ENCODE results near the gene DOCK9. TPM values are rescaled to one million over a fixed set of nuclear protein-coding genes. Genes with fewer than 3 reads are reported as not detected.
A peak's percentile ranks its signal among the peaks of the same experiment; 100 is the strongest.

The DOCK9 gene
- total RNA-seq, 1 experiment from 2014 or later = 31.7 TPM

DNA sequence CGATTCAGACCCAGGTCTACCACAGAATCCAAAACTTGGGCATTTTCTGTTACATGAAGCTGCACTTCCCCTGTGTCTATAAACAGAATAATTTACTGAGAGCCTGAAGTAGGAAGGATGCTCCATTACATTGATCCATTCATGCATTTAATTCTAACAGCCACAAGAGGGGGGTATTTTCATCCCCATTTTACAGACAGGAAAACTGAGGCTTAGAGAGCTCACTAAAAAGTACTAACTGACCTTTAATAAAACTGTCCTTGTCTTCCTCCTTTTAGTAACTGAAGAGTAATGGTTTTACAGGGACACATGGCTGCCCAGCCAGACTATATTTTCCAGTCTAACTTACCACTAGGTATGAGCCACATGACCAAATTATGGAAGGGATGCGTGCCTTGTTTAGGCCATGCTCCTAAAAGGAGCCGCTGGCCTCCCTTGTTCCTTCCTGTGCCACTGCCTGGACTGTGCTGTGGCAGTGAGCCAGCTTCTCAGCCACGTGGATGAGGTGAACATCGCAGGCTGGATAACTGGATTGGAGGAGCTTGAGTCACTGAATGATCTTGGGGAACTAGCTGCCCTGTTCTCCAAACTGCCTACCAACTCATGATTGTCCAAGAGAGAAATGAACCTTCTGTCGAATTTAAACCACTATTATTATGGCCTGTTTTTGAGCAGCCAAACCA lies 108.3 kb downstream of the DOCK9 start:
- Histone ChIP-seq H3K9ac (ENCODE audit: low read length) (no peak overlapping the region), H3K4me1 (ENCODE audit: insufficient read depth, low read length) (no peaks in the 10 kb centered on the region), H3K27me3 (ENCODE audit: low read length) (no peaks in the 10 kb centered on the region), H3K9me2 (replicated peaks; ENCODE audit: low read length) (no peaks in the 10 kb centered on the region), H2AFZ (ENCODE audit: low read length) (no peak overlapping the region), H3K9me3 (ENCODE audit: low read length) (no peaks in the 10 kb centered on the region), H3K27ac (ENCODE audit: low read length) (no peak overlapping the region), H3F3A (ENCODE audit: low read length, unreplicated experiment) (no peaks in the 10 kb centered on the region), H3K36me3 (ENCODE audit: low read depth, low read length) (peaks cover 13% of the 10 kb centered on the region), H3K79me2 (ENCODE audit: low read length) (no peaks in the 10 kb centered on the region), H3K4me2 (ENCODE audit: low read length) (no peak overlapping the region), H4K20me1 (ENCODE audit: low read length) (no peaks in the 10 kb centered on the region), H3K4me3 (ENCODE audit: low read length) (no peak overlapping the region)
- CTCF ChIA-PET = interaction anchor here (0.7 kb wide), 1 partner anchor 162 kb away, joined by 4 read pairs; no protein-coding TSS in a partner anchor
- no TSS peak for BruUV-seq (replicated peaks)
- POLR2A ChIA-PET (ENCODE audit: unreplicated experiment) = no interaction called here
- DNase-seq = peak; percentile 5
- ATAC-seq = no peak
- TF ChIP-seq, protein P1, sequence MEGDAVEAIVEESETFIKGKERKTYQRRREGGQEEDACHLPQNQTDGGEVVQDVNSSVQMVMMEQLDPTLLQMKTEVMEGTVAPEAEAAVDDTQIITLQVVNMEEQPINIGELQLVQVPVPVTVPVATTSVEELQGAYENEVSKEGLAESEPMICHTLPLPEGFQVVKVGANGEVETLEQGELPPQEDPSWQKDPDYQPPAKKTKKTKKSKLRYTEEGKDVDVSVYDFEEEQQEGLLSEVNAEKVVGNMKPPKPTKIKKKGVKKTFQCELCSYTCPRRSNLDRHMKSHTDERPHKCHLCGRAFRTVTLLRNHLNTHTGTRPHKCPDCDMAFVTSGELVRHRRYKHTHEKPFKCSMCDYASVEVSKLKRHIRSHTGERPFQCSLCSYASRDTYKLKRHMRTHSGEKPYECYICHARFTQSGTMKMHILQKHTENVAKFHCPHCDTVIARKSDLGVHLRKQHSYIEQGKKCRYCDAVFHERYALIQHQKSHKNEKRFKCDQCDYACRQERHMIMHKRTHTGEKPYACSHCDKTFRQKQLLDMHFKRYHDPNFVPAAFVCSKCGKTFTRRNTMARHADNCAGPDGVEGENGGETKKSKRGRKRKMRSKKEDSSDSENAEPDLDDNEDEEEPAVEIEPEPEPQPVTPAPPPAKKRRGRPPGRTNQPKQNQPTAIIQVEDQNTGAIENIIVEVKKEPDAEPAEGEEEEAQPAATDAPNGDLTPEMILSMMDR (conservative IDR thresholded peaks at IDR 0.05; ENCODE audit: low read depth, low read length) = peak; percentile 57
- TF ChIP-seq EZH2 (IDR thresholded peaks at IDR 0.05; ENCODE audit: low read length, unreplicated experiment) = no peak
- intact Hi-C loops (cut with micrococcal nuclease) = no loop called here

DNA sequence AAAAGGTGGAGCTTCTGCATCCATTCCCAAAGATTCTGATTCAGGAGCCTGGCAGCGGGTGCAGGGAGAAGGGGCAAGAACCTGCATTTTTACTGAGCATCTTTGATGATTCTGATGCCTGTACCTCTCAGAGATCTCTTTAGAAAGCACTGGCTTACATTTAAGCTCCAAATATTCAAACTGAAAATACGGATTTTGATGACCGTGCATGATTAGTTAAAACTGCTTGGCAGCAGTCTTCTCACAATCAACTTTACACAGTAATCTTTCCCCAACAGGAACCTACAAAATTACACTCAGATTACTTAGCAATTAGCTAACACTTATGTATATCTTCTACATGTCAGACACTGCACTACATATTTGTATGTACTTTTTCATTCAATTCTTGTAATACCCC lies 108.9 kb downstream of the DOCK9 start:
- Histone ChIP-seq H3K9me3 (ENCODE audit: low read length) (no peaks in the 10 kb centered on the region), H3K9me2 (replicated peaks; ENCODE audit: low read length) (no peaks in the 10 kb centered on the region), H3K36me3 (ENCODE audit: low read depth, low read length) (peaks cover 12% of the 10 kb centered on the region), H3K4me1 (ENCODE audit: insufficient read depth, low read length) (no peaks in the 10 kb centered on the region), H3K27me3 (ENCODE audit: low read length) (no peaks in the 10 kb centered on the region), H3K79me2 (ENCODE audit: low read length) (no peaks in the 10 kb centered on the region), H4K20me1 (ENCODE audit: low read length) (no peaks in the 10 kb centered on the region), H3K4me2 (ENCODE audit: low read length) (no peak overlapping the region), H2AFZ (ENCODE audit: low read length) (no peak overlapping the region), H3K4me3 (ENCODE audit: low read length) (no peak overlapping the region), H3K9ac (ENCODE audit: low read length) (no peak overlapping the region), H3F3A (ENCODE audit: low read length, unreplicated experiment) (no peaks in the 10 kb centered on the region), H3K27ac (ENCODE audit: low read length) (no peak overlapping the region)
- intact Hi-C loops (cut with micrococcal nuclease) = no loop called here
- no TSS peak for BruUV-seq (replicated peaks)
- ChIA-PET POLR2A (ENCODE audit: unreplicated experiment) (no interaction called here), CTCF (no interaction called here)
- no peak for ATAC-seq
- no peak for TF ChIP-seq EZH2phosphoT487 (IDR thresholded peaks at IDR 0.05; ENCODE audit: borderline replicate concordance, low read length)
- TF ChIP-seq, protein P1 (conservative IDR thresholded peaks at IDR 0.05; ENCODE audit: low read depth, low read length) = no peak
- TF ChIP-seq EZH2 (IDR thresholded peaks at IDR 0.05; ENCODE audit: low read length, unreplicated experiment) = no peak
- DNase-seq = no peak

DNA sequence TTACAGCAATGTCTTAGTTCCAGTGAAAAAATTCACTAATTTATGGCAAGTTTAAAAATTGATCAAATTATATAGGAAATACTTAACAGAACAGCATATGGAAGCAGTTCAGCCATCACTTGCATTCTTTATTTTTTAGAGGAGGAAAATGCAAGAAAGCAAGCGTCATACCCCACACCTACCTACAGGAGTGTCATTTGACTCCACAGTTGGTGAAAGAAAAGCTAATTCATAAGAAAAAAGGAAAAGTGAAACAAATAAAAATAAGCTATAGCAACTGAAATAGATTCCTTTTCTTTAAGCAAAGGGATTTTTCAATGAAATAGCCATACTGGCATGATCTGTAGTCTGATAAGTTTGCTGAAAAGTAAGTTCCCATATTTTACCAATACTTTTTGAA lies 111.0 kb downstream of the DOCK9 start:
- ChIA-PET CTCF (no interaction called here), POLR2A (ENCODE audit: unreplicated experiment) (interaction anchor here (0.6 kb wide), 1 partner anchor 167 kb away, joined by 3 read pairs; no protein-coding TSS in a partner anchor)
- Histone ChIP-seq H3F3A (ENCODE audit: low read length, unreplicated experiment) (no peaks in the 10 kb centered on the region), H3K4me2 (ENCODE audit: low read length) (no peak overlapping the region), H3K27me3 (ENCODE audit: low read length) (no peaks in the 10 kb centered on the region), H3K9ac (ENCODE audit: low read length) (no peak overlapping the region), H3K27ac (ENCODE audit: low read length) (no peak overlapping the region), H3K36me3 (ENCODE audit: low read depth, low read length) (peaks cover 4% of the 10 kb centered on the region; the same call in 1 of the 2 replicates), H3K4me3 (ENCODE audit: low read length) (no peak overlapping the region), H4K20me1 (ENCODE audit: low read length) (no peaks in the 10 kb centered on the region), H3K79me2 (ENCODE audit: low read length) (no peaks in the 10 kb centered on the region), H3K9me2 (replicated peaks; ENCODE audit: low read length) (no peaks in the 10 kb centered on the region), H2AFZ (ENCODE audit: low read length) (no peak overlapping the region), H3K9me3 (ENCODE audit: low read length) (no peaks in the 10 kb centered on the region), H3K4me1 (ENCODE audit: insufficient read depth, low read length) (no peaks in the 10 kb centered on the region)
- no peak for ATAC-seq
- DNase-seq = no peak
- TF ChIP-seq EZH2phosphoT487 (IDR thresholded peaks at IDR 0.05; ENCODE audit: borderline replicate concordance, low read length) = no peak
- TF ChIP-seq, protein P1 (conservative IDR thresholded peaks at IDR 0.05; ENCODE audit: low read depth, low read length) = no peak
- no peak for TF ChIP-seq EZH2 (IDR thresholded peaks at IDR 0.05; ENCODE audit: low read length, unreplicated experiment)
- intact Hi-C loops (cut with micrococcal nuclease) = no loop called here
- no TSS peak for BruUV-seq (replicated peaks)
